GM12878 (cell line): ENCODE measurements around the gene C2orf68. TPM values are rescaled to one million over a fixed set of nuclear protein-coding genes. Genes with fewer than 3 reads are reported as not detected.

Experiments
- EGR1 ChIP-seq, 2 experiments: IDR thresholded peaks; 1 replicate in 1 of 2; 2 replicates in 1 of 2; pipeline ENCODE4 v1.6.1; 2011 to 2012; ENCODE audit warnings: low read depth in 2 of 2, low read length in 2 of 2, borderline replicate concordance in 1 of 2, mild to moderate bottlenecking in 1 of 2, moderate library complexity in 1 of 2
- IKZF2 ChIP-seq, 2 experiments: fragments of 450-650 bp; IDR thresholded peaks; 2 replicates each; pipeline ENCODE4 v1.6.1; 2017; ENCODE audit warnings: mild to moderate bottlenecking in 2 of 2, moderate library complexity in 2 of 2
- polyA plus RNA-seq, 11 experiments: library from polyadenylated mRNA; depleted of rRNA in 4 of 11; unstranded in 6 of 11; stranded (reverse) in 5 of 11; fragments of >200 nt; fragmentation: Nextera tagmentation in 4 of 11; fragmentation: Illumina TruSeq in 1 of 11; extraction: Ambion mirVana in 4 of 11; extraction: Trizol in 1 of 11; gene quantifications; 1 replicate in 1 of 11; 2 replicates in 10 of 11; pipeline versions ENCODE4 v1.2.1 to v1.2.3, GENCODE V29; 2011 to 2016; ENCODE audit warnings: inconsistent platforms in 2 of 11, missing spikeins in 2 of 11, low read depth in 1 of 11
- total RNA-seq, 4 experiments: library from RNA; depleted of rRNA in 3 of 4; stranded (reverse); fragments of >200 nt in 3 of 4; fragmentation: Illumina TruSeq in 1 of 4; extraction: Trizol in 1 of 4; gene quantifications; 2 replicates each; pipeline versions ENCODE4 v1.2.1 to v1.2.3, GENCODE V29; 2013 to 2021
- TF ChIP-seq, protein P1 (sequence below): fragments of 450-650 bp; IDR thresholded peaks from 2 replicates; pipeline ENCODE4 v1.6.1; 2018; ENCODE audit warnings: borderline replicate concordance, mild to moderate bottlenecking; ENCODE audit not compliant: partially characterized antibody
- TF ChIP-seq, protein P2 (sequence below): IDR thresholded peaks from 2 replicates; pipeline ENCODE4 v1.6.1; 2012; ENCODE audit warnings: improper control_type of control experiment, low read depth, low read length; ENCODE audit not compliant: insufficient replicate concordance

C2orf68 gene
- total and polyA plus RNA-seq, 10 of the 15 experiments (the other 5 are each of a cell fraction or from before 2014, with no cell fraction given) = 12.7 to 56.1 (median 28.4) TPM

DNA sequence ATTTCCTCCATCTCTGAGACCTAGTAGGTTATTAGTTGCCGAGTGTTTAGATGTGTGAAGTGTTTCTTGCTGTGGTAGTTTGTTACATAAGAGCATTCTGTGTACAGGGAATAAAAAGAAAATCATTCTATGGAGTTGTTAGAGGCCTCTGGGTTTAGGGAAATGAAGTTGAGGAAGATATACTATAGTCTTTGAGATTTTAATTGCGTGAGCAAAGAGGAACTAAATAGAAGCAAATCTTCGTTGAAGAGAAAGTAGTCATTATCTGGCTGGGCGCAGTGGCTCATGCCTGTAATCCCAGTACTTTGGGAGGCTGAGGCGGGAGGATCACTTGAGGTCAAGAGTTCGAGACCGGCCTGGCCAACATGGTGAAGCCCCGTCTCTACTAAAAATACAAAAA, 23.1 kb upstream of the C2orf68 start (continued):
- no peak for TF ChIP-seq EGR1 (IDR thresholded peaks at IDR 0.05; ENCODE audit: borderline replicate concordance in 1 of 2, low read depth in 2 of 2, low read length in 2 of 2)
- no peak for TF ChIP-seq IKZF2 (IDR thresholded peaks at IDR 0.05)
- TF ChIP-seq, protein P1, sequence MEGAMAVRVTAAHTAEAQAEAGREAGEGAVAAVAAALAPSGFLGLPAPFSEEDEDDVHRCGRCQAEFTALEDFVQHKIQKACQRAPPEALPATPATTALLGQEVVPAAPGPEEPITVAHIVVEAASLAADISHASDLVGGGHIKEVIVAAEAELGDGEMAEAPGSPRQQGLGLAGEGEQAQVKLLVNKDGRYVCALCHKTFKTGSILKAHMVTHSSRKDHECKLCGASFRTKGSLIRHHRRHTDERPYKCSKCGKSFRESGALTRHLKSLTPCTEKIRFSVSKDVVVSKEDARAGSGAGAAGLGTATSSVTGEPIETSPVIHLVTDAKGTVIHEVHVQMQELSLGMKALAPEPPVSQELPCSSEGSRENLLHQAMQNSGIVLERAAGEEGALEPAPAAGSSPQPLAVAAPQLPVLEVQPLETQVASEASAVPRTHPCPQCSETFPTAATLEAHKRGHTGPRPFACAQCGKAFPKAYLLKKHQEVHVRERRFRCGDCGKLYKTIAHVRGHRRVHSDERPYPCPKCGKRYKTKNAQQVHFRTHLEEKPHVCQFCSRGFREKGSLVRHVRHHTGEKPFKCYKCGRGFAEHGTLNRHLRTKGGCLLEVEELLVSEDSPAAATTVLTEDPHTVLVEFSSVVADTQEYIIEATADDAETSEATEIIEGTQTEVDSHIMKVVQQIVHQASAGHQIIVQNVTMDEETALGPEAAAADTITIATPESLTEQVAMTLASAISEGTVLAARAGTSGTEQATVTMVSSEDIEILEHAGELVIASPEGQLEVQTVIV = no peak
- TF ChIP-seq, protein P2, sequence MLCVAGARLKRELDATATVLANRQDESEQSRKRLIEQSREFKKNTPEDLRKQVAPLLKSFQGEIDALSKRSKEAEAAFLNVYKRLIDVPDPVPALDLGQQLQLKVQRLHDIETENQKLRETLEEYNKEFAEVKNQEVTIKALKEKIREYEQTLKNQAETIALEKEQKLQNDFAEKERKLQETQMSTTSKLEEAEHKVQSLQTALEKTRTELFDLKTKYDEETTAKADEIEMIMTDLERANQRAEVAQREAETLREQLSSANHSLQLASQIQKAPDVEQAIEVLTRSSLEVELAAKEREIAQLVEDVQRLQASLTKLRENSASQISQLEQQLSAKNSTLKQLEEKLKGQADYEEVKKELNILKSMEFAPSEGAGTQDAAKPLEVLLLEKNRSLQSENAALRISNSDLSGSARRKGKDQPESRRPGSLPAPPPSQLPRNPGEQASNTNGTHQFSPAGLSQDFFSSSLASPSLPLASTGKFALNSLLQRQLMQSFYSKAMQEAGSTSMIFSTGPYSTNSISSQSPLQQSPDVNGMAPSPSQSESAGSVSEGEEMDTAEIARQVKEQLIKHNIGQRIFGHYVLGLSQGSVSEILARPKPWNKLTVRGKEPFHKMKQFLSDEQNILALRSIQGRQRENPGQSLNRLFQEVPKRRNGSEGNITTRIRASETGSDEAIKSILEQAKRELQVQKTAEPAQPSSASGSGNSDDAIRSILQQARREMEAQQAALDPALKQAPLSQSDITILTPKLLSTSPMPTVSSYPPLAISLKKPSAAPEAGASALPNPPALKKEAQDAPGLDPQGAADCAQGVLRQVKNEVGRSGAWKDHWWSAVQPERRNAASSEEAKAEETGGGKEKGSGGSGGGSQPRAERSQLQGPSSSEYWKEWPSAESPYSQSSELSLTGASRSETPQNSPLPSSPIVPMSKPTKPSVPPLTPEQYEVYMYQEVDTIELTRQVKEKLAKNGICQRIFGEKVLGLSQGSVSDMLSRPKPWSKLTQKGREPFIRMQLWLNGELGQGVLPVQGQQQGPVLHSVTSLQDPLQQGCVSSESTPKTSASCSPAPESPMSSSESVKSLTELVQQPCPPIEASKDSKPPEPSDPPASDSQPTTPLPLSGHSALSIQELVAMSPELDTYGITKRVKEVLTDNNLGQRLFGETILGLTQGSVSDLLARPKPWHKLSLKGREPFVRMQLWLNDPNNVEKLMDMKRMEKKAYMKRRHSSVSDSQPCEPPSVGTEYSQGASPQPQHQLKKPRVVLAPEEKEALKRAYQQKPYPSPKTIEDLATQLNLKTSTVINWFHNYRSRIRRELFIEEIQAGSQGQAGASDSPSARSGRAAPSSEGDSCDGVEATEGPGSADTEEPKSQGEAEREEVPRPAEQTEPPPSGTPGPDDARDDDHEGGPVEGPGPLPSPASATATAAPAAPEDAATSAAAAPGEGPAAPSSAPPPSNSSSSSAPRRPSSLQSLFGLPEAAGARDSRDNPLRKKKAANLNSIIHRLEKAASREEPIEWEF = no peak
- TF ChIP-seq, all 136 proteins: peak for 0
